ENCODE measurements around the gene ZG16.
"Not testable (repeated sequence)": the region's sequence is repeated elsewhere in the genome, so short reads cannot be mapped to it uniquely, and the experiment has no call there.

ZG16 gene

GRCh38 chr16:29743827-29744531 is 34.1 kb upstream of the ZG16 start:
- Histone ChIP-seq H3K27ac (no peak overlapping the region), H3K4me3 (ENCODE audit: low read depth, low read length) (no peak overlapping the region), H3K9me3 (ENCODE audit: severe bottlenecking) (peaks cover 10% of the 10 kb centered on the region), H3K27me3 (ENCODE audit: insufficient read depth, low read depth, severe bottlenecking) (no peaks in the 10 kb centered on the region), H3K36me3 (no peaks in the 10 kb centered on the region)
- DNase-seq = no peak
- no peak for TF ChIP-seq CTCF (IDR thresholded peaks at IDR 0.05; ENCODE audit: low read depth, low read length)

- Histone ChIP-seq H3K4me3 (ENCODE audit: low read depth, low read length) (no peak overlapping the region), H3K27me3 (ENCODE audit: insufficient read depth, low read depth, severe bottlenecking) (no peaks in the 10 kb centered on the region), H3K27ac (no peak overlapping the region), H3K36me3 (no peaks in the 10 kb centered on the region), H3K9me3 (ENCODE audit: severe bottlenecking) (peaks cover 10% of the 10 kb centered on the region)
- TF ChIP-seq CTCF (IDR thresholded peaks at IDR 0.05; ENCODE audit: low read depth, low read length) = no peak
- DNase-seq = no peak
These were observed 33.4 kb upstream of the ZG16 start for GRCh38 chr16:29744541-29745101.

- no peaks in the 10 kb centered on the region for H3K27me3 ChIP-seq (ENCODE audit: insufficient read depth, low read depth, severe bottlenecking)
- no peak overlapping the region for H3K4me3 ChIP-seq (ENCODE audit: low read depth, low read length)
- no peaks in the 10 kb centered on the region for H3K36me3 ChIP-seq
- peaks cover 10% of the 10 kb centered on the region for H3K9me3 ChIP-seq (ENCODE audit: severe bottlenecking)
- no peak for DNase-seq
- TF ChIP-seq CTCF (IDR thresholded peaks at IDR 0.05; ENCODE audit: low read depth, low read length) = no peak
- H3K27ac ChIP-seq = no peak overlapping the region
These were observed 32.8 kb upstream of the ZG16 start for GRCh38 chr16:29745121-29745852.

- Histone ChIP-seq H3K4me3 (ENCODE audit: low read depth, low read length) (no peak within 1 kb of the TSS), H3K9me3 (ENCODE audit: severe bottlenecking) (peaks cover 10% of the 10 kb centered on the region), H3K36me3 (no peaks in the 10 kb centered on the region), H3K27me3 (ENCODE audit: insufficient read depth, low read depth, severe bottlenecking) (no peaks in the 10 kb centered on the region), H3K27ac (no peak within 1 kb of the TSS)
- TF ChIP-seq CTCF (IDR thresholded peaks at IDR 0.05; ENCODE audit: low read depth, low read length) = no peak
- DNase-seq = no peak
These were observed 32.2 kb upstream of the ZG16 start, which contains the start of gene C16orf54 for GRCh38 chr16:29745853-29746345. Gene C16orf54 (minus strand): TSS chr16:29745990. CDS start chr16:29744951, 1,039 bp downstream.

- not testable (repeated sequence) for H3K36me3 ChIP-seq; DNase-seq; H3K27ac ChIP-seq; H3K9me3 ChIP-seq (ENCODE audit: severe bottlenecking); H3K4me3 ChIP-seq (ENCODE audit: low read depth, low read length); H3K27me3 ChIP-seq (ENCODE audit: insufficient read depth, low read depth, severe bottlenecking)
These were observed 31.5 kb upstream of the ZG16 start for GRCh38 chr16:29746518-29746917.

Data from WERI-Rb-1 (cell line).